HUES48 (cell line): ENCODE results near the gene ITGB1.
A peak's percentile ranks its signal among the peaks of the same experiment; 100 is the strongest.
"Not testable (repeated sequence)": the region's sequence is repeated elsewhere in the genome, so short reads cannot be mapped to it uniquely, and the experiment has no call there.

Experiments used
- H3K27ac ChIP-seq: one replicate; pipeline ENCODE4 v1.7.0; 2013; ENCODE audit warnings: low read depth, low read length, inconsistent platforms
- H3K27me3 ChIP-seq: 2 replicates; pipeline ENCODE4 v1.6.1; 2013; ENCODE audit warnings: mild to moderate bottlenecking, low read length; ENCODE audit not compliant: control insufficient read depth, insufficient read depth
- H3K36me3 ChIP-seq: 2 replicates; pipeline ENCODE4 v1.6.1; 2013; ENCODE audit warnings: low read length; ENCODE audit not compliant: control insufficient read depth, insufficient read depth
- H3K4me1 ChIP-seq: 2 replicates; pipeline ENCODE4 v1.6.1; 2013; ENCODE audit warnings: mild to moderate bottlenecking, low read length; ENCODE audit not compliant: control insufficient read depth, insufficient read depth
- H3K4me3 ChIP-seq: 2 replicates; pipeline ENCODE4 v1.5.1; 2013; ENCODE audit warnings: mild to moderate bottlenecking, low read depth, low read length
- H3K9ac ChIP-seq: 2 replicates; pipeline ENCODE4 v1.6.1; 2013; ENCODE audit warnings: mild to moderate bottlenecking, low read depth, low read length, moderate library complexity
- H3K9me3 ChIP-seq: 2 replicates; pipeline ENCODE4 v1.6.1; 2013; ENCODE audit warnings: low read length; ENCODE audit not compliant: control insufficient read depth, insufficient read depth

ITGB1 gene

GRCh38 chr10:32958085-32959005 is at the start of gene ITGB1:
Gene ITGB1 (minus strand): TSS chr10:32958230. CDS start chr10:32935558, 22,672 bp downstream.
- H3K4me3 ChIP-seq = peak within 1 kb of the TSS; percentile 80
- H3K4me1 ChIP-seq = peaks cover 74% of the 10 kb centered on the region
- H3K36me3 ChIP-seq = no peaks in the 10 kb centered on the region

GRCh38 chr10:33006342-33006887 is 48.4 kb upstream of the ITGB1 start:
- H3K27ac ChIP-seq = no peak overlapping the region
- no peaks in the 10 kb centered on the region for H3K9me3 ChIP-seq
- H3K4me3 ChIP-seq = no peak overlapping the region
- peaks cover 29% of the 10 kb centered on the region for H3K4me1 ChIP-seq
- H3K27me3 ChIP-seq = no peaks in the 10 kb centered on the region
- H3K36me3 ChIP-seq = no peaks in the 10 kb centered on the region
- no peak overlapping the region for H3K9ac ChIP-seq

More at GRCh38 chr10:32958085-32959005, at the start of gene ITGB1:
- Histone ChIP-seq H3K27ac (peak within 1 kb of the TSS; percentile 99), H3K9me3 (no peaks in the 10 kb centered on the region), H3K27me3 (no peaks in the 10 kb centered on the region), H3K9ac (peak within 1 kb of the TSS; percentile 97)

- peaks cover 29% of the 10 kb centered on the region for H3K4me1 ChIP-seq
- peak overlapping the region; percentile 87 for H3K27ac ChIP-seq
- H3K9ac ChIP-seq = peak overlapping the region; percentile 72
Measured at GRCh38 chr10:33005322-33006301, 47.6 kb upstream of the ITGB1 start.

GRCh38 chr10:33001908-33002492 is 44.0 kb upstream of the ITGB1 start:
- Histone ChIP-seq H3K27me3 (no peaks in the 10 kb centered on the region), H3K9ac (no peak overlapping the region), H3K27ac (no peak overlapping the region), H3K4me3 (no peak overlapping the region), H3K4me1 (peaks cover 12% of the 10 kb centered on the region), H3K9me3 (no peaks in the 10 kb centered on the region), H3K36me3 (no peaks in the 10 kb centered on the region)

More at GRCh38 chr10:33005322-33006301, 47.6 kb upstream of the ITGB1 start:
- Histone ChIP-seq H3K4me3 (peak overlapping the region; percentile 55), H3K9me3 (no peaks in the 10 kb centered on the region), H3K36me3 (no peaks in the 10 kb centered on the region), H3K27me3 (no peaks in the 10 kb centered on the region)

- H3K4me3 ChIP-seq, H3K36me3 ChIP-seq, H3K27ac ChIP-seq, H3K9ac ChIP-seq, H3K9me3 ChIP-seq, H3K4me1 ChIP-seq, H3K27me3 ChIP-seq: not testable (repeated sequence)
Measured at GRCh38 chr10:32998060-32998581, 40.1 kb upstream of the ITGB1 start.

GRCh38 chr10:32995751-32996150 is 37.7 kb upstream of the ITGB1 start:
- Histone ChIP-seq H3K9me3 (no peaks in the 10 kb centered on the region), H3K36me3 (no peaks in the 10 kb centered on the region), H3K27ac (peak overlapping the region; percentile 26), H3K4me3 (no peak overlapping the region), H3K9ac (no peak overlapping the region), H3K27me3 (no peaks in the 10 kb centered on the region), H3K4me1 (peaks cover 6% of the 10 kb centered on the region)

- Histone ChIP-seq H3K36me3 (no peaks in the 10 kb centered on the region), H3K27me3 (no peaks in the 10 kb centered on the region), H3K9ac (no peak overlapping the region), H3K27ac (peak overlapping the region; percentile 26), H3K4me1 (peaks cover 6% of the 10 kb centered on the region), H3K4me3 (no peak overlapping the region), H3K9me3 (no peaks in the 10 kb centered on the region)
Measured at GRCh38 chr10:32995066-32995622, 37.1 kb upstream of the ITGB1 start.

GRCh38 chr10:32994632-32995031 is 36.6 kb upstream of the ITGB1 start:
- not testable (repeated sequence) for H3K4me3 ChIP-seq, H3K9ac ChIP-seq, H3K9me3 ChIP-seq, H3K27ac ChIP-seq, H3K36me3 ChIP-seq, H3K27me3 ChIP-seq, H3K4me1 ChIP-seq

- H3K36me3 ChIP-seq, H3K27ac ChIP-seq, H3K9me3 ChIP-seq, H3K4me3 ChIP-seq, H3K9ac ChIP-seq, H3K4me1 ChIP-seq, H3K27me3 ChIP-seq: not testable (repeated sequence)
Measured at GRCh38 chr10:32992310-32992709, 34.3 kb upstream of the ITGB1 start.

GRCh38 chr10:32990811-32991210 is 32.8 kb upstream of the ITGB1 start:
- Histone ChIP-seq H3K27me3 (no peaks in the 10 kb centered on the region), H3K27ac (no peak overlapping the region), H3K9me3 (no peaks in the 10 kb centered on the region), H3K4me3 (no peak overlapping the region), H3K36me3 (no peaks in the 10 kb centered on the region), H3K9ac (no peak overlapping the region), H3K4me1 (peaks cover 9% of the 10 kb centered on the region)
